ENCODE measurements around the gene HSPA12A.

GRCh38 chr10:116757246-116757645 is 14.9 kb upstream of the HSPA12A start:
- TF ChIP-seq CTCF (optimal IDR thresholded peaks at IDR 0.05 in 1 of 3, IDR thresholded peaks at IDR 0.05 in 1 of 3, conservative IDR thresholded peaks at IDR 0.05 in 1 of 3; ENCODE audit: extremely low read depth in 1 of 3, insufficient read depth in 2 of 3, low read length in 3 of 3) (no peak), EZH2 (IDR thresholded peaks at IDR 0.05; ENCODE audit: low read length) (no peak)

Measured in keratinocyte (primary cell).